HG03571 (cell line): Measurements from ENCODE around the gene LYPLA2.
"Not testable (repeated sequence)": the region's sequence is repeated elsewhere in the genome, so short reads cannot be mapped to it uniquely, and the experiment has no call there.

Experiments
- ATAC-seq: cut with Tn5 transposase; IDR thresholded peaks from one replicate; pipeline ENCODE4 v1.9.1; 2021; ENCODE audit not compliant: unreplicated experiment

Gene LYPLA2

DNA sequence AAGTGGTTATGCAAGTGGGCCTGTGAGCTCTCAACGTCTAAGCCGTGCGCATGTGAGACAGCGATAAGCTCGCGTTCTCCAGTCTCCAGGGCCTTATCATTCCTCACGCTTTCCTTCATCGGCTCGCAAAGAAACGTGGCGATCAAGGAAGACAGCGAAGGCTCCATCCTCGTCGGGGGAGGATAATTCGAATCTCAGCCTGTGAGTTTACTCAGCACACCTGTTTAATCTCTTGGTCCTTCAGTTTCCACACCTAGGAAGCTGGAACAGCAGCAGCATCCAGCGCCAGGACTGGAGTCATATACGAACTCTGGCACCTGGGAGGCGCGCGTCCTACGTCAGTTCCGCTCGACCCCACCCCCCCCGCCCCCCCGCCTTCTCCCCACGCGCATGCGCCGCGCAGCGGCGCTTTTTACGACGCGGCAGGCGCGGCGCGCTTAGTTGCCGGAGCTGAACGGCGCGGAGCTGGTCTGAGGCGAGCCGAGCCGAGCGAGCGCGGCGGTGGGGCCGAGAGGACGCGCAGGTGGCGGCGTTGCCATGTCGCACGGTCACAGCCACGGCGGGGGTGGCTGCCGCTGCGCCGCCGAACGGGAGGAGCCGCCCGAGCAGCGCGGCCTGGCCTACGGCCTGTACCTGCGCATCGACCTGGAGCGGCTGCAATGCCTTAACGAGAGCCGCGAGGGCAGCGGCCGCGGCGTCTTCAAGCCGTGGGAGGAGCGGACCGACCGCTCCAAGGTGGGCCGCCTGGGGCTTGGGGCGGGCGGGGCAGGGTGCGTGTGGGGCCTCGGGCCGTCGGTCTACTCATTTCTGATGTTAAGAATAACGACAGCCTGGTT is 12.7 kb upstream of the LYPLA2 start, which contains the start of gene PITHD1:
PITHD1 (plus strand) TSS at position 440 of the 836 bp plus-strand sequence; CDS start at position 538, 98 bp downstream.
- peak; percentile 42 for ATAC-seq

DNA sequence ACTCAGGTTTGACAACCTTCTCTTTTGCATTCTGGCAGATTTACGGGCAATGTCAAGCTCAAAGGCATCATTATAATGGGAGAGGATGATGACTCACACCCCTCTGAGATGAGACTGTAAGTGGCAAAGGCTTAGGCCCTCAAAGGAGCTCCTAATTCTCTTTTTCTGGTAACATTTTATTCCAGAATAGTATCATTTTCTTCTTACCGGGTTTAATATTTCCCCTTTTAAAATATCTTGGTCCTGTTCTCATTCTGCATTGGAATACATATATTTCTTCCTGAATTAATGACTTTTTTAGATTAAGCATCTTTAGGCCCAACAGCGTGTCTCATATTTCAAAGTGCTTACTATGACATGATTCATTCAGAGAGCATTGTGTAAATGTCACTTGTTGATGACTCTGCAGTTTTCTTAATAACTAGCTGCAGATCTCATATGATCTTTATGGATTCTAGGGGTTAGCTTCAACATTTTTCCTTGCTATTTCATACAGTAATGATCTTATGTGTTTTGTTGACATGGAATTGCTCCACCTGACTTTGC is 11.0 kb upstream of the LYPLA2 start:
- no peak for ATAC-seq

DNA sequence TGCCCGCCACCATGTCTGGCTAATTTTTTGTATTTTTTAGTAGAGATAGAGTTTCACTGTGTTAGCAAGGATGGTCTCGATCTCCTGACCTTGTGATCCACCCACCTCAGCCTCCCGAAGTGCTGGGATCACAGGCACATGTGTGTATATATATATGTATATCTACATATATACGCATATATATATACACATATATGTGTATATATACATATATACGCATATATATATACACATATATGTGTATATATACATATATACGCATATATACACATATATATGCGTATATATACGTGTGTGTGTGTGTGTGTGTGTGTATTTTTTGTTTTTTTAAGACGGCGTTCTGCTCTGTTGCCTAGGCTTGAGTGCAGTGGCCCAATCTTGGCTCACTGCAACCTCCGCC is 7.8 kb upstream of the LYPLA2 start:
- ATAC-seq: not testable (repeated sequence)

DNA sequence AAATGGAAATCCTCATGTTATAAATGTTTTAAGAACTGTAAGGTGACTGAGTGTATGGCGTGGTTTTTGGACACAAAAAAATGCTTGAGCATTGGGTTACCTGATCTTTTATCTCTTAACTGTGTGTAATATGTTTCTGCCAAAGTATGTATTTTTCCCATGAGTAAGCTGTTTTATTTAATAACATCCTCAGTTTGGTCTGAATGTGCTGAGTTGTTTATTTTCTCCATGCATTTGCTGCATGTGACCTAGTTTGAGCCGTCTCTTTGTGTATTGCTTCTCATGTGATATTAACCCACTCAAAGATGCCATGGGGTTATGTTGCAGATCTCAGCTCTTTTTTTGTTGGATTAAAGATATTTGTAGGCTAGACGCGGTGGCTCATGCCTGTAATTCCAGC is 6.1 kb upstream of the LYPLA2 start:
- ATAC-seq: no peak

DNA sequence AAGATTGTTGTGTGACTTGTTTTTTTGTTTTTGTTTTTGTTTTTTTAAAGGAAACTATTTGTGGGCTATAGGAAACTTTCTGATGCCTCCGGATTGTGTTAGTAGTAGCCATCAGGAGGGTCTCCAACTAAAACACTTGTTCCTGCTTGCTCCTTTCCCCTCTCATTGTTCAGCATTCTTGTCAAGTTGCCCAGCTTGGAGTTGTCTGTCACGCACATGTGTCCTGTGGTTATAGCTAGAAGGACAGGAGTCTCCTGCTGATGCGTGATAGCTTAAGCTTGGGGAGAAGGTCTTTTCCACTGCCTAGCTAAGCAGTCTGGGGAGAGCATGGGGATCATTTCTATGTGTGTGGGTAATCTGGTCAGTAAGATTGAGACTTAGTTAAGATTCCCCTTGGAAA is 3.2 kb upstream of the LYPLA2 start:
- ATAC-seq: no peak

DNA sequence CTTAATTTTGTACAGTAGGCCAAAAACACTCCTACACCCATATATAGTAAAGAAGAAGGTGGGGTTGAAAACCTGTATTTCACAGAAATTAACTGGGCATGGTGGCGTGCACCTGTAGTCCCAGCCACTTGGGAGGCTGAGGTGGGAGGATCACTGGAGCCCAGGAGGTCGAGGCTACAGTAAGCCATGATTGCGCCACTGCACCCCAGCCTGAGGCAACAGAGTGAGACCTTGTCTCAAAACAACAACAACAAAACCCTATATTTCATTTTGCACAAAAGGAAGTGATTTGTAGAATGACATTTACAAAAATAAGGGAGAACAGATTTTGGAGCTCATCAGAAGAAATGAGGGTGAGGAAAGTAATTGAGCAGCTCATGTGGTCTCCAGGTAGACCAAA is 2.2 kb upstream of the LYPLA2 start:
- no peak for ATAC-seq

DNA sequence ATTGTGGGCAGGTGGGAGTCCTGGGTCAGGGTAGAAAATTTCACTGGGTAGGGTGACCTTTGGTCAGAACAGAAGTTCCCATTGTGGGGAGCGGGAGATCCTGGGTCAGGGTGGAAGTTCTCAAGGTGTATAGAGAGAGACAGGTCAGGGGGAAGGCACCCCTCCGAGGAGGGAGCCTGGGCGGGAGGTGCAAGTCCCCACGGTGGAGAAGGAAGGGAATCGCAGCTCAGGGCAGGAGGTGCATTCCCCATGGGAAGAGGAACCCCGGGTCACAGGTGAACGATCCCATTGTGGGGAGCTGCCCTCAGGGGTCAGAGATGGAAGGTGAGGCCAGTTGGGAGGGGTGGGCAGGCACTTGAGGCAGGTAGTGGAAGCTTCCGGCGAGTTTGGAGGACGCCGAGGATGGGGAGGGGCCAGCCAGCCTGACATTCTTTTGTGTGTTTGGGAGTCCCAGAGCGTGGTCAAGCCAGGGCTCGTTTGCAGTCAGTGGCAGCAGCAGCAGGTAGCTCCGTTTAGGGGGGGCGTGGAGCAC is 637 bp downstream of the LYPLA2 start:
- no peak for ATAC-seq

DNA sequence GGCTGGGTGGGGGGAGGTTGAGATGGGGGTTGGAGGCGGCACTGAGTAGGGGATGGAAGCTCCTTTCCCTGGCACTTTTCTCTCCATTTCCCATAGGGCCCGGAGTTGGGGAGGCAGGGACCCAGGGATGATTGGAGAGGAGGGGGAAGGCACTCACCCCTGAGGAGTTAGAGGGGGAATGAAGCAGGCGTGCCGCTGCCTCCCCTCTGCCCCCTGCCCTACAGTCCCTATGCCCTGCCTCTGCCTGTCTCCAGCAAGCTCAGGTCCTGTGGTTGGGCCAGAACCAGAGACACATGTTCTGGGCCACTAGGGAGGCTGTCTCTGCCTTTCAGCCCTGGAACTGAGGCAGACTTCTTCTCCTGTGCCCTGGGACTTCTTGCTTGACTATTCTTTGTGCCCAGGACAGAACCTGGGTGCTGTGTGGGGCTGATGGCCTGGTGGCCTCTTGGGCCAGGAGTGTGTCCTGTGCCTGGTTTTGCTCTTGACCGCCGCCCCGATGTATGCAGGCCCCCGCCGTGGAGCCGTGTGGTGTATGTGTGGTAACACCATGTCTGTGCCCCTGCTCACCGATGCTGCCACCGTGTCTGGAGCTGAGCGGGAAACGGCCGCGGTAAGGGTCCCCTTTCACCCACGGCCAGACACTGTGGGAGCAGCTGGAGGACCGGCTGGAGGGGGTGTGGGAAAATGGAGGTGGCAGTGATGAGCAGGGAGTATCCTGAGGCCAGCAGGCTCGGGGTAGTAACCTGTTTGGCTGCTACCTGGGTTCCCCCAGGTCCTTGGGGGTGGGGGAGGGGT is 1.4 kb downstream of the LYPLA2 start:
- ATAC-seq: no peak

DNA sequence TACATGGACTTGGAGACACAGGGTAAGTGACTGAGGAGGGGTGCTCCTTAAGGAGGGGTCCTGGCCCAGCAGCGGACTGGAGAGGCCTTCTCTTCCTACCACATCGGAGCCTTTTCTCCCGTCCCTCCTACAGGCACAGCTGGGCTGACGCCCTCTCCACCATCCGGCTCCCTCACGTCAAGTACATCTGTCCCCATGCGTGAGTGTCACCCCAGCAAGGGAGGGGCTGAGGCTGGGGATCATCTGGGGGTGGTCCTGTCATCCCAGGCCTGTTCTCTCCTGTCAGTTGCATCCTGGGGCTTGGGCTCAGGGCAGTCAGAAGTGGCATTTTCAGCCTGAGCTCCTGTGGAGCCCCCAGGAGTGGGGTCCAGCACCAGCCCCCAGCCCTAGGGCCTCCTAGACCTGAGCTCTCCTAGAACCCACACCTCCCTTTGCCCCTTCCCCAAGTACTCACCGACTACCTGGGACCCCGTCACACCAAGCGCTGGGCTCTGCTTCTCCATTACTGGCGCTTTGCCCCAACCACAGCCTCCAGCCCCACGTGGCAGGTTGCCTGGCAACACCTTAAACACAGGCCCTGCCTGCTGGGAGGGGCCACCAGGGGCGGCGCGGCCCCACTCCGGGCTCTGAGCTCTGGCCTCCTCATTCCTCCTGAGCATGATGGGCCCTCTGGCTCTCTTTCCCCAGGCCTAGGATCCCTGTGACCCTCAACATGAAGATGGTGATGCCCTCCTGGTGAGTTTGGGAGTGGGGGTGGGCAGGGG is 2.3 kb downstream of the LYPLA2 start:
- no peak for ATAC-seq

DNA sequence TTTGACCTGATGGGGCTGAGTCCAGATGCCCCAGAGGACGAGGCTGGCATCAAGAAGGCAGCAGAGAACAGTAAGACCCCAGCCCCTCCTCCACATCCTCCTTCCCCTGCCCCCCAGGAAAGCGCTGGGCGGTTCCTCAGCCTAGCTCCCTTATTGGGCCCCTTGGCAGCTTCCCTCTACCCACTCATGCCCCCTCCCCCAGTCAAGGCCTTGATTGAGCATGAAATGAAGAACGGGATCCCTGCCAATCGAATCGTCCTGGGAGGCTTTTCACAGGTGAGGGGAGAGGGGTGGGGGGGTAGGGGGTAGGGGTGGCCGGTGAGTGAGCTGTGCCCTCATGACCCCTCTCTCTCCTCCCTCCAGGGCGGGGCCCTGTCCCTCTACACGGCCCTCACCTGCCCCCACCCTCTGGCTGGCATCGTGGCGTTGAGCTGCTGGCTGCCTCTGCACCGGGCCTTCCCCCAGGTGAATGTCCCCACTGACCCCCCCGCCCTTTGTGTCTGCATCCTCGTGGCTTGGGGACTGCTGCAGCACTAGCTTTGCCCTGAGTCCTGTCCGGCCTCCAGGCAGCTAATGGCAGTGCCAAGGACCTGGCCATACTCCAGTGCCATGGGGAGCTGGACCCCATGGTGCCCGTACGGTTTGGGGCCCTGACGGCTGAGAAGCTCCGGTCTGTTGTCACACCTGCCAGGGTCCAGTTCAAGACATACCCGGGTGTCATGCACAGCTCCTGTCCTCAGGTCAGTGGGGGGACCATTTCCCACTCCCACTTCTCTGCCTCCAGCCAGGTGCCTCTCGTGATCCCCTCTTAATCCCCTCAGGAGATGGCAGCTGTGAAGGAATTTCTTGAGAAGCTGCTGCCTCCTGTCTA is 3.2 kb downstream of the LYPLA2 start:
- ATAC-seq: no peak

DNA sequence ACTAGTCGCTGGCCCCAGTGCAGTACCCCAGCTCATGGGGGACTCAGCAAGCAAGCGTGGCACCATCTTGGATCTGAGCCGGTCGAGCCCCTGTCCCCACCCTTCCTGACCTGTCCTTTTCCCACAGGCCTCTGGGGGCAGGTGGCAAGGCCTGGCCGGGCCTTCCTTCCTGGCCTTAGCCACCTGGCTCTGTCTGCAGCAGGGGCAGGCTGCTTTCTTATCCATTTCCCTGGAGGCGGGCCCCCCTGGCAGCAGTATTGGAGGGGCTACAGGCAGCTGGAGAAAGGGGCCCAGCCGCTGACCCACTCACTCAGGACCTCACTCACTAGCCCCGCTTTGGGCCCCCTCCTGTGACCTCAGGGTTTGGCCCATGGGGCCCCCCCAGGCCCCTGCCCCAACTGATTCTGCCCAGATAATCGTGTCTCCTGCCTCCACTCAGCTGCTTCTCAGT is 3.8 kb downstream of the LYPLA2 start:
- not testable (repeated sequence) for ATAC-seq

DNA sequence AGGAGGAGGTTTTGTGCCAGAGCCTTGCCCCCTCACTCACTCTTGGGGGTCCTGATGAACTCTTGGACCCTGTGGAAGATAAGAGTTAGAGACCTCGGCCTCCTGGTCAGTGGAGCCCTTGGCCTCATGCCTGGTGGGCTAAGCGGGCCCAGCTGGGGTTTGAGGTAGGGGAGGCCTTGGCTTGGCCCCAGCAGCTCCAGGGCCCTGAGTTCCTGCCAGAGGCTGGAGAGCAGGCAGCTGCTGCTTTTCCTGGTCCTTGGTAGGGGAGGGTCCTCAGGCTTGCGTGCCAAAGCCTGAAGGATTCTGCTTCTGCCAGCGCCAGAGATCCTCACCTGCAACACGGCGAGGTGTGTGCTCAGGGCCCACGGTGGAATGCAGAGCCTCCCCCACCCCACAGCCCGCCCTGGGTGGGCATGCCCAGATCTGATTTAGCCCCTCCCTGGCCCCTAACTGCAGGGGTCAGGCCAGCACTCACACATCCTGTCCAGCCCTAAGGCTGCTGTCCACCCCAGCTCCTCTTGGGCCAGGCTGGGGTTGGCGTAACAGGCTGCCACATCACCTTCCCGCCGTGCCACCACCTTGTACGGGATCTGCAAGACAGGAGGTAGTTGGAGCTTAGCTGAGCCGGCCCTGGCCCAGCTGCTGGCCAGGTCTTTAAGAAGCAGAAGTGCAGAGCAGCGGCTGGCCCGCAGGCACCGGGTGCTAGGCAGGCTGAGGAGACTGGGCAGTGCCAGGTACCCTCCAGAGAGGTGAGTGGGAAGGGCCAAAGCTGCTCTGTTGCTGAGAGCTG is 4.9 kb downstream of the LYPLA2 start:
- no peak for ATAC-seq

DNA sequence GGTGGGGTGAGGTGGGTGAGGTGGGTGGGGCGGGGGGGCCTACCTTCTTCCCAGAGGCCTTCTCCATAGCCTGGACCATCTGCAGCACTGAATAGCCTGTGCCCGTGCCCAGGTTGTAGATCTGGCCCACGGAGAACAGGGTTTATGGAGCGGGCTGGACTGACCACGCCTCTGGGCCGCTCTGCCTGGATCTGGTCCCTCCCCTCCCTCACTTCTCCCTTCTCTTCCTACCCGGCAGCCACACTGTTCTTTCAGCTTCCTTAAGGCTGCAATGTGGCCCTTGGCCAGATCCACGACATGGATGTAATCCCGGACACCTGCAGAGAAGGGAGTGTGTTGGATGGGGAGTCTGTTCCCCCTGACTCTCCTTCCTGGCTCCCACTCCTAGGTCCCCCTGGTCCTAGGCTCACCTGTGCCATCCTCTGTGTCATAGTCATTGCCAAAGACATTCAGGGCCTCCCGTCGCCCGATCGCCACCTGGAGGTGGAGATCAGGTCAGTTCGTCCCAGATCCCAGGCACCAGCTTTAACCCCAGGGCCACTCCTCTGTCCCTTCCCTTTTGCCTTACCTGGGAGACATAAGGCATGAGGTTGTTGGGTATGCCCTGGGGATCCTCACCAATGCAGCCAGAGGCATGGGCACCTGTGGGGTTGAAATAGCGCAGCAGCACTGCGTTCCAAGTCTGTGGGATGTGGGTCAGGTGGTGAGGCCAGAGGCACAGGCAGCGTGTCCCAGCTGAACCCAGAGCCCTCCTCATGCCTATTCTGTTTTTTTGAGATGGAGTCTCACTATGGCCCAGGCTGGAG is 5.7 kb downstream of the LYPLA2 start:
- ATAC-seq: no peak

DNA sequence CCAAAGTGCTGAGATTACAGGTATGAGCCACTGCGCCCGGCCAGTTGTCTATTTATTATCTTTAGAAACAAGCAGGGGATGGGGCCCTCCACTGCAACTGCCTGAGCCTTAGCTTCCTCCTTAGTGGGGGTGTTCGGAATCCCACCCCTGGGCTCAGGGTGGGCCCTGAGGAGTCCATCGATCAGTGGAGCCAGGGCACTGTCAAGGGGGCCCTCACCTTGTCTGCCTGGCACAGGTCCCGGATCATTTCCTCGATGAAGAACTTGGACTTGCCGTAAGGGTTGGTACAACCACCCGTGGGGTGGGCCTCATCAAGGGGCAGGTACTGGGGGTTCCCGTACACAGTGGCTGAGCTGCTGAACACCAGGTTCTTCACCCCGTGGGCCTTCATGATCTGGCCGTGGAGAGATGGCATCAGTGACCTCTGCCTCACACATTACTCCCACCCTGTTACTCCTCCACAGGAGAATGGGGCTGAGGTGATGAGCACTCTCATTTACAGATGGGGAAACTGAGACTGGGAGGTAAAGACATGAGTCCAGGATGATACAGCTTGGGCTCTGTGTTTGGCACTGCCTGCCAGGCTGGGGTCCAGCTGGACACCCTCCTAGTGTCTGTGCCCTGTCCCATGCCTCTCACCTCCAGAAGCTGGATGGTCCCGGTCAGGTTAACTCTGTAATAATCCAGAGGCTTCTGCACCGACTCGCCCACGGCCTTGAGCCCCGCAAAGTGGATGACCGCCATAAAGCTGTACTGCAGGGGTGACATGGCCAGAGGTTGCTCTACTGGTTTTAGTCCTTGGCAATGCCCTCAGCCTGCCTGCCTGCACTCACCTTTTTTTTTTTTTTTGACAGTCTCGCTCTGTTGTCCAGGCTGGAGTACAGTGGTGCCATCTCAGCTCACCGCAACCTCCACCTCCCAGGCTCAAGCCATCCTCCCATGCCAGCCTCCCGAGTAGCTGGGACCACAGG is 6.8 kb downstream of the LYPLA2 start:
- no peak for ATAC-seq

DNA sequence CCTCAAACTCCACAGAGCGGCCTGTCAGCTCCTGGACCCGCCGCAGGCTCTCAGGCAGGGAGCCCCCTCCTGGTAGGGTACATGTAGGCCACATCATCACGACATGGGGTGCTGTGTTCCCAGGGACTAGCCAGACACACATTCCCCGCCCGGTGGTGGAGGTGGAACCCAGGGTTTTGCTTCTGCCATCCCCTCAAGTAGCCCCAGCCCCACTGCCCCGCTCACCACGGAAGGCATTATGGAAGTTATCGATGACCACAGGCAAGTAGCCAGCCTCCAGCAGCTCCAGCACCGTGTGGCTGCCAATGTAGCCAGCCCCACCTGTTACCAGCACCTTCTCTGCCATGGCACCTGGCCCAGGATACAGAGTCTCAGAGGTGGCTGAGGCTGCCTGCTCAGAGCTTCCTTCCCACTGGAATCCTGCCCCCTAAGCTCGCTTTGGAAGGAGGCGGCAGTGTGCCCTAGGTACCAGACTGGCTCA is 7.8 kb downstream of the LYPLA2 start:
- ATAC-seq: no peak

DNA sequence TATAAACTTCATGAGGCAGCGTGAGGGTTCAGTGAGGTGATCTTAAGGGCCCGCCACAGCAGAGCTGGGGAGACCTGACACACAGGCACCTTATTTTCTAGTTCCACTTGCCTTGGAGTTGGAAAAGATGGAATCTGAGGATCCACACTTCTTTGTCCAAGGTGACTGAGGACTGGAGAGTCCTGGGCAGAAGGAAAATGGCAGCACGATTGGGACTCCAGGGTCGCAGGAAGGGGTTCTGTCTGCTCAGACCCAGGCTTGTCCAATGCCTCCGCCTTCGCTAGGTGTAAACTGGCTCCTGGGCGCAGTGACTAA is 8.3 kb downstream of the LYPLA2 start:
- no peak for ATAC-seq
